ENCODE results near the gene ESYT3.
"Not testable (repeated sequence)": the region's sequence is repeated elsewhere in the genome, so short reads cannot be mapped to it uniquely, and the experiment has no call there.

The ESYT3 gene

DNA sequence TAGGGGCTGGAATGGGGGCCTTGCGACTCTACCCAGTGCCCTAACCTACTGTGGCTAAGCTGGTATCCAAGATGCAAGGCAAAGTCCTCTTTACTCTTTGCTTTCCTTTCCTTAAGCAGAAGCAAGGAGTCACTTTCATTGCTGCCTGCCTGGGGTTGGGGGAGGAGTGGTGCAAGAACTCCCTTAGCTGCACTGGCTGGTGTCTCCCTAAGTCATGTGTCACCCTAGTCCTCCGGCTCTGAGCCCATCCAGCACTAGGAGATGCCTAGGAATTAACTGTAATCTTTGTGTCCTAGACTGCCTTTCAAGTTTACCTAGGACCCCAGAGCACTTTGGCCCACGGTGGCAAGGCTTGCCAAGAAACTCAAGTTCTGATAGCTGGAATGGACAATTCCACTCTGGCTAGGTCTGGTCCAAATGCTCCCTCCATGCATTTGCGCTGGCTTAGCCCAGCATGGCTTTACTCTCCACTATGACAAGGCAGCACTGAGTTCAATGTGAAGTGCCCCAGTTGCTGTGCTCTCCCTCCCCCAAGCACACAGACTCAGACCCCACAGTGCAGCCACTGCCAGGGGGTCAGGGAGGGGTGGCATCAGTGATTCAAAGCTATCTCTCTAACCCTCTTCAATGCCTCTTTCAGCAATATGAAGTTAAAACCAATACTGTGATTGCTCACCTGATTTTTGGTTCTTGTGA lies 58.7 kb downstream of the ESYT3 start:
- DNase-seq (ENCODE audit: low read depth in 2 of 2) = no peak

DNA sequence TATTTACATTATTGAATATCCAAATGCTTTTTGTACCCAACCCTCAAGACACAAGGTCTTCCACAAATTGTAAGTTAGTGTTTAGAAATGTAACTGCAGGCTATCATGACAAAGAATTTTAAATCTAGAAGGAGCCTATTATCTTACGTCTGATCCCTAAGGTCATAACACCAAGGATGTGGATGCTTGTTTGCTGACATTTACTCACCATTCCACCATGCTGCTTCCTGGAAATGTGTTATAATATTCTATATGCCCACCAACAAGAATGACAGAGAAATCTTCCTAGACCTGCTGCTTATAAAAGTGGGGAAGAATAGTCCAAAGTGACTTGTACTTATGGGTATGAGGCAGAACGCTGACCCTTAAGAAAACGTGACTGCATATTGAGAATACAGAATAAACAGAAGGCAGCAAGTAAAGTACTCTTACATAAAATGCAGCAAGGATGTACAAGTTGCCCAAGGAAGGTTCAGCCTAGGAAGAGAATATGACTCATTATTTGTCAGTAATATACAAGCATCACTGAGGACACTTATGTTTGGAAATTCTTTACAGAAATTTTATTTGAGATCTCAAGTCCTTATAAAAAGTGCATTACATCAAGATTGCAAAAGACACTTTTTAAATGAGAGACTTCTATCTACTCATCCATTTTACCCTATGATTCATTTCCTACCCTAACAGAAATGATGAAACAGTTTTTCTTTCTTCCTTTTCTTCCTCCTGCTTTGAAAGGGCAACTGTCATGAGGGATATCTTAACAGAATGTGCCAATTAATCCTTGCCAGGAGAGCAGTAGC lies 59.6 kb downstream of the ESYT3 start:
- no peak for DNase-seq (ENCODE audit: low read depth in 2 of 2)

DNA sequence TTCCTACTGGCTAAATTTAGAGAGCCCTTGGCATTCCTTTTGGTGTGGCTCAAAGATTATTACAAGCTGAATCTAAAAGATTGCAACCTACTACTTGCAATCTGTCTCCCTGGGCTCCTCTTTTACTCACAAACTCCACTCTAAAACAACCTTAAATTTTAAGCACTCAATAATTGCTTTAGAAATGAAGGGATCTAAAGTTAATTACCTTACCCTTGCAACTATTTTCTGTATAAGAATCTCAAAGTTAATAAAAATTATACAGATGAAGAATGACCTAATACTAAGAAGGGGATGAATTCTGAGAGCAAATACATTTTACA lies 60.2 kb downstream of the ESYT3 start:
- no peak for DNase-seq (ENCODE audit: low read depth in 2 of 2)

DNA sequence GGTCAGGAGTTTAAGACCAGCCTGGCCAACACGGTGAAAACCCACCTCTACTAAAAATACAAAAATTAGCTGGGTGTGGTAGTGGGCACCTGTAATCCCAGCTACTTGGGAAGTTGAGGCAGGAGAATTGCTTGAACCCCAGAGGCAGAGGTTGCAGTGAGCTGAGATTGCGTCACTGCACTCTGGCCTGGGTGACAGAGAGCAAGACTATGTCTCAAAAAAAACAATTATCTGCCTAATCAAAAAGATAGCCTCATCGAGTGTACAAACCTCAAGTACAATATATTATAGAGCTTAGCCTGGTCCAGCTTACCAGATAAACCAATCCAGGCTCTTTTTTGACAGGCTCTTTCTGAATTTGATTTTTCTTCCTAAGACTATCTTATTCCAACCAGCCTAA lies 61.2 kb downstream of the ESYT3 start:
- DNase-seq (ENCODE audit: low read depth in 2 of 2) = not testable (repeated sequence)

DNA sequence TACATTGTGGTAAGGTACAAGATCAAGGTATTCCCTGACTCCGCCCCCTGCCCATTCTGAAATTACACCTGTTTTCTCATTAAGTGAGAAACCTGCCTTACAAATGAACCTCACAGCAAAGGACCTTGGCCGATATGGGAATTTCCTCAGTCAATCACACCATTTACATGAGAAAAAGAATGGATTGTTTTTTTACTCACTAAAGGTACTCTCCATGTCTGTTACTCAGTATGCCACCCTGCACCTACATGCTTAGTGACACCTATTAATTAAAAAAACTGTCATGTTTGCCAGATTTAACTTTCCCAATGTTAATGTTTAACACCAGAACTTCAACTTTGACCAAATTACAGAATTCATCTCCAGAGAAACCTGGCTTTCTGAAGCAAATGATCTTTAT lies 62.0 kb downstream of the ESYT3 start:
- no peak for DNase-seq (ENCODE audit: low read depth in 2 of 2)

DNA sequence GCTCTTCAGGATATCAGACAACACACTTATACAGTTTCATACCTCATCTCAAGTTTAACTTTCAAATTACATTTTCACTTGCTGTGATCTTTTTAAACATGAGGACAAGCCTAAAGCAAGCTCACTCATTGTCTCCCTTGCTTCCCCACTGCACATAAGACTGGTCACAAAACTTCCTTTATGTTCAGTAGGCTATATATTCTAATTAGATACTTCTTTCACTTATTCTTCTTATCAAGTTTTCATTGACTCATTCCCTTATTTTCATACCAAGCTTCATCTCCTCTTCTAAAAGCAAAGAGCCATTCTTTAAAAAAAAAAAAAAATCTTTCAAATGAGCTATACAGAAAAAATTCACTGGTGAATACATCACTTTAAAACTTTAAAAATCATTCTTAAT lies 62.6 kb downstream of the ESYT3 start:
- DNase-seq (ENCODE audit: low read depth in 2 of 2) = no peak

DNA sequence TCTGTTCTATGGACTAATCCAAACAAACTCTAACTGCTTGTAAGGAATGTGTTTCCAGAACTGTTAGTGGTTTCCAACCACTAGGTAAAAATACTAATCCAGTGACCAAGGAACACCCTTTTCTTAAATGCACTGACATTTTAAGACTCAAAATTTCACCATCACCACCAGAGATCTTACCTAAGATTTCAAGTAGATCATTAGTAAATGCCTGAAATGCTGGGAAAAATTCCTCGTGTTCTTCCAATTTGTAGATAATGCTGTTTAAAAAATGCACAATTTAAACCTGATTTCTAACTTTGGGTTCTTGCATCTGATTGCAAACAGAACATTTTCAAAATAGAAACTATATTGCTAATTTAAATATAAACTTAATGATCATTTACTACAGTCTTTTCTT lies 63.4 kb downstream of the ESYT3 start:
- DNase-seq (ENCODE audit: low read depth in 2 of 2) = no peak

DNA sequence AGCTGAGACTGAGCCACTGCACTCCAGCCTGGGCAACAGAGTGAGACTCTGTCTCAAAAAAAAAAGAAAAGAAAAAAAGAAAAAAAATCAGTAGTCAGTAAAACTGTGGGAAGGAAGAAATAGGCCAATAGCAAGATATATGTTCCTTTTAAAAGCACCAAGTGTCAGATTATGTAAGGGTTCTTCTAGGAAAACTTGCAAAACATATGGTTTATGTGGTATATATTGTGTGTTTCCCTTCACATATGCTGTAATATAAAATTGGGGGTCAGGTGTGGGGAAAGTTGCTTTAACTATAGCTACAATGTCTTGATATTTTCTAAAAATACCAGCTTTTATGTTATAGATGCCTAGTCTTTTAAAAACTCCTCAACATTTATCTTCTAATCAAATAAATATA lies 64.6 kb downstream of the ESYT3 start:
- DNase-seq (ENCODE audit: low read depth in 2 of 2) = no peak

DNA sequence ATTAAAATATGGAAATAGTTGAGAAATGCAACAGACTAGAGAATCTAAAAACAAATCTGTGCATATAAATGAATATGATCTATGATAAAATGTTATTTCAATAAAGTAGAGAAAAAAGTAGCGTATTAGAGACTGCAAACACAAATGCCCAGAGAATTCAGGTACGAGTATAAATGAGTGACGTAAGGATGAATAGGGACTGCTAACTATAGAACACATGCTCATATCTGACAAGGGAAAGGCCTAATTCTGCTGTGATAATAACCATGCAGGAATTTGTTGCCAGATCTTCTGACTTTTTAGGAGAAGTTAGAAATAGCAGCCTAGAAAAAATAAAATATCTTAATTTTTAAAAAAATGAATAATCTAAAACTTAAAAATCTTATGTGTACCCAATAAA lies 73.1 kb downstream of the ESYT3 start:
- no peak for DNase-seq (ENCODE audit: low read depth in 2 of 2)

DNA sequence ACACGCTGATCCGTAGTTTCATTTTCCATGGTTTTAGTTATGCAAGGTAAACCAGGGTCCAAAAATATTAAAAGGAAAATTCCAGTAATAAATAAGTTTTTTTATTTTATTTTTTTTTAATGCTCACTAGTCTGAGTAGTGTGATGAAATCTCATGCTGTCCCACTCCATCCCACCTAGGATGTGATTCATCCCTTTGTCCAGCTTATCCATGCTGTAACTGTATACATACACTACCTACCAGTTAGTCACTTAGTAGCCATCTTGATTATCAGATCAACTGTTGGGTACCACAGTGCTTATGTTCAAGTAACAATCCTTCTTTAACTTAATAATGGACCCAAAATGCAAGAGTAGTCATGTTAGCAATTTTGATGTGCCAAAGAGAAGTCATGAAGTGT lies 75.2 kb downstream of the ESYT3 start:
- DNase-seq (ENCODE audit: low read depth in 2 of 2) = no peak

DNA sequence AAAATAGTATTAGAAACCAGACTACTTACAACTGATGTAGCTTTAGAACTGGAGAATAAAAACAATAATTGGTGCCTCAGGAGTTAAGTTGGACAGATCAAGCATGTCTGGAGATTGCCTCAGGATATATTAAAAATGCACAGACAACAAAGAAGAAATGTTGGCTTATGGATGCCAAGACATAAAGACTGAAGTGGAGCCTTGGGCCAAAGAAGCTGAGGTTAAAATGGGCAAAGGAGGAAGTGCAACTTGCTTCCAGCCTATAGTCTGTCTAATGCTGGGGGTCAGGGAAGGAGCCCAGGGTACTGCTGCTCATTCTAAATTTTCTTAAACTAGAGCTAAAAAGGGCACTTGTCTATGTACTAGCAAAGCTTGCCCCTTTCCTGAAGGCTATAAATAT lies 77.5 kb downstream of the ESYT3 start:
- no peak for DNase-seq (ENCODE audit: low read depth in 2 of 2)

DNA sequence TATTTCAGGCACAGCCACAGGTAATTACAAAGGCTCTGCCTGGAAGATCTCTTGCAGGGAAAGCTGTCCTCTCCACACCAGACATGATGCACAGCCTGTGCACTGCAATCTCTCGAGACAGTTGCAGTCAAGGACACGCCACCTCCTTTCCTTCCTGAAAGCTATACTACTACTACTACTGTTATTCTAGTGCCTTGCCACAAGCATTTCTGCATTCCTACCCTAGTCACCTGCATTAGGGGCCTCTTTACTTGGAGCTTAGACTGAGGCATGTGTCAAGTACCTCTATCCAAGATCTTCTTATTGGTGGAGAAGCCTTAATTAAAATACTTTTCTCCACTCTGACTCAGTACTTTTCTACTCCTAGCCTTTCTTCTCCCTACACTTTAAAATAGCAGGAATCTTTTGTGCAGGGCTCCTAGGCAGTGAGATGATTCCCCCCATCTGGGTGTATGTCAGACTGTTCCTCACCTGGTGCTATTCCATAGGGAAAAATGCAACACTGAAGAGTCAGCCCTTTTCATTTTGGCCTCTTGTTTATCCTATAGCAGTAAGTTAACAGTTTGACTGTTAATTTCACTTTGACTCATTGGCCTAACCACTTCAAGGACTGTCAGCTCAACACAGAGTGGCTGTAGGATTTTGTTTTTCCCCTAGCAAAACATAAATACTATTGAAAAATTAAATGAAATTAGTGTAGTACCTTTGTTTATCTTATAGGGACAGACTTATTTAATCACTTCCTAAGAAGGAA lies 78.9 kb downstream of the ESYT3 start:
- no peak for DNase-seq (ENCODE audit: low read depth in 2 of 2)

DNA sequence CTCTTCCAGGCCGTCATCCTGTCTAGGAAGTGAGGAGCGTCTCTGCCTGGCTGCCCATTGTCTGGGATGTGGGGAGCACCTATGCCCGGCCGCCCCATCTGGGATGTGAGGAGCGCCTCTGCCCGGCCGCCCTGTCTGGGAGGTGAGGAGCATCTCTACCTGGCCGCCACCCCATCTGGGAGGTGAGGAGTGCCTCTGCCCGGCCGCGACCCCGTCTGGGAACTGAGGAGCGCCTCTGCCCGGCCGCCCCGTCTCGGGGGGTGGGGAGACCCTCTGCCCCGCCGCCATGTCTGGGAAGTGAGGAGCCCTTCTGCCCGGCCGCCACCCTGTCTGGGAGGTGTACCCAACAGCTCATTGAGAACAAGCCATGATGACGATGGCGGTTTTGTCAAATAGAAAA lies 87.0 kb downstream of the ESYT3 start:
- not testable (repeated sequence) for DNase-seq (ENCODE audit: low read depth in 2 of 2)
